ENCODE data around the gene RAD51B.

DNA sequence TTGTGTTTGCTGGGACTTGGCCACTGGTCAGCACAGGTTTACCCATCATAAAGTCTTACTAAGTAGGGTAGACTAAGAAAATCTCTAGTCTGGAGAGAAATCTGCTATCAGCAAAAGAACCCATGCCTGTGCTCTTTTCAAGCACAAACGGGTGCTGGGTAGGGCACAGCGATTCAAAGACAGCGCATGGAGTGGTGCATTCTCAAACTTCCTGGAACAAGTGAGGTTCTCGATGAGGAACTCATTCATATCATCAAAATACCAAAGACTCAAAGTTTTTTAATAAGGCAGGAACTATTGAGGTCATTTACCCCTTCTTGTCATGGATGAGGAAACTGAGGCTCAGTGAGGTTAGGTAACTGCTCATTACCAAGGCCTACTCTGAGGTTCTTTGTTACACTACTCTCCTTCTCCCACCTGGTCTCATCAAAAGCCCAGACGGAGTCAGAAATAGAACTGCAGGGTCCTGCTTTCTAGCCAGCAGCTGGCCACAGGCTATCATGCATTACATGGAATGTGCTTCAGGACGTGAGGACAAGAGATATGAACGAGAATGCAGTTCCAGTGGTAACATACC lies 583.0 kb downstream of the RAD51B start:
- TF ChIP-seq SPI1 (IDR thresholded peaks at IDR 0.05; ENCODE audit: low read depth, low read length) (no peak), POLR2A (IDR thresholded peaks at IDR 0.05; ENCODE audit: low read depth, low read length) (no peak), POLR2AphosphoS5 (IDR thresholded peaks at IDR 0.05; ENCODE audit: low read depth, low read length) (peak; percentile 71), TAF1 (IDR thresholded peaks at IDR 0.05; ENCODE audit: low read depth, low read length) (0 out of 2 replicates have a peak, but pooled peaks have one; percentile 22), POU2F2 (IDR thresholded peaks at IDR 0.05; ENCODE audit: low read depth, low read length) (no peak), PAX5 (IDR thresholded peaks at IDR 0.05; ENCODE audit: insufficient read depth, low read length, severe bottlenecking) (no peak)

All from GM12891 (cell line).